Measurements from ENCODE around the gene ZSWIM3.

- TF ChIP-seq POLR2A (IDR thresholded peaks at IDR 0.05; ENCODE audit: control extremely low read depth in 1 of 2, low read depth in 2 of 2, low read length in 2 of 2) (no peak), CREB1 (IDR thresholded peaks at IDR 0.05) (no peak), ZNF274 (IDR thresholded peaks at IDR 0.05; ENCODE audit: borderline replicate concordance, extremely low read depth, low read length) (no peak), POLR2AphosphoS5 (IDR thresholded peaks at IDR 0.05; ENCODE audit: low read depth, low read length) (no peak), POU5F1 (IDR thresholded peaks at IDR 0.05; ENCODE audit: low read depth, low read length) (no peak), TAF1 (IDR thresholded peaks at IDR 0.05; ENCODE audit: low read depth, low read length) (no peak), EP300 (IDR thresholded peaks at IDR 0.05; ENCODE audit: borderline replicate concordance in 1 of 2, low read depth in 2 of 2, low read length in 2 of 2) (no peak), CHD1 (IDR thresholded peaks at IDR 0.05; ENCODE audit: low read depth, low read length) (no peak)
- TF ChIP-seq, protein P1, sequence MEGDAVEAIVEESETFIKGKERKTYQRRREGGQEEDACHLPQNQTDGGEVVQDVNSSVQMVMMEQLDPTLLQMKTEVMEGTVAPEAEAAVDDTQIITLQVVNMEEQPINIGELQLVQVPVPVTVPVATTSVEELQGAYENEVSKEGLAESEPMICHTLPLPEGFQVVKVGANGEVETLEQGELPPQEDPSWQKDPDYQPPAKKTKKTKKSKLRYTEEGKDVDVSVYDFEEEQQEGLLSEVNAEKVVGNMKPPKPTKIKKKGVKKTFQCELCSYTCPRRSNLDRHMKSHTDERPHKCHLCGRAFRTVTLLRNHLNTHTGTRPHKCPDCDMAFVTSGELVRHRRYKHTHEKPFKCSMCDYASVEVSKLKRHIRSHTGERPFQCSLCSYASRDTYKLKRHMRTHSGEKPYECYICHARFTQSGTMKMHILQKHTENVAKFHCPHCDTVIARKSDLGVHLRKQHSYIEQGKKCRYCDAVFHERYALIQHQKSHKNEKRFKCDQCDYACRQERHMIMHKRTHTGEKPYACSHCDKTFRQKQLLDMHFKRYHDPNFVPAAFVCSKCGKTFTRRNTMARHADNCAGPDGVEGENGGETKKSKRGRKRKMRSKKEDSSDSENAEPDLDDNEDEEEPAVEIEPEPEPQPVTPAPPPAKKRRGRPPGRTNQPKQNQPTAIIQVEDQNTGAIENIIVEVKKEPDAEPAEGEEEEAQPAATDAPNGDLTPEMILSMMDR (IDR thresholded peaks at IDR 0.05; ENCODE audit: control extremely low read depth in 1 of 3, insufficient read depth in 1 of 3, low read depth in 1 of 3, low read length in 3 of 3), result no peak
Observed at GRCh38 chr20:45905505-45906079, 48.2 kb downstream of the ZSWIM3 start.
